ENCODE measurements around the gene MAFG.

The MAFG gene

GRCh38 chr17:81967244-81967532 is 39.7 kb upstream of the MAFG start:
- TF ChIP-seq, protein P1, sequence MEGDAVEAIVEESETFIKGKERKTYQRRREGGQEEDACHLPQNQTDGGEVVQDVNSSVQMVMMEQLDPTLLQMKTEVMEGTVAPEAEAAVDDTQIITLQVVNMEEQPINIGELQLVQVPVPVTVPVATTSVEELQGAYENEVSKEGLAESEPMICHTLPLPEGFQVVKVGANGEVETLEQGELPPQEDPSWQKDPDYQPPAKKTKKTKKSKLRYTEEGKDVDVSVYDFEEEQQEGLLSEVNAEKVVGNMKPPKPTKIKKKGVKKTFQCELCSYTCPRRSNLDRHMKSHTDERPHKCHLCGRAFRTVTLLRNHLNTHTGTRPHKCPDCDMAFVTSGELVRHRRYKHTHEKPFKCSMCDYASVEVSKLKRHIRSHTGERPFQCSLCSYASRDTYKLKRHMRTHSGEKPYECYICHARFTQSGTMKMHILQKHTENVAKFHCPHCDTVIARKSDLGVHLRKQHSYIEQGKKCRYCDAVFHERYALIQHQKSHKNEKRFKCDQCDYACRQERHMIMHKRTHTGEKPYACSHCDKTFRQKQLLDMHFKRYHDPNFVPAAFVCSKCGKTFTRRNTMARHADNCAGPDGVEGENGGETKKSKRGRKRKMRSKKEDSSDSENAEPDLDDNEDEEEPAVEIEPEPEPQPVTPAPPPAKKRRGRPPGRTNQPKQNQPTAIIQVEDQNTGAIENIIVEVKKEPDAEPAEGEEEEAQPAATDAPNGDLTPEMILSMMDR (conservative IDR thresholded peaks at IDR 0.05) = no peak
- H3K27ac ChIP-seq = no peak overlapping the region

GRCh38 chr17:81966343-81967243 is 39.1 kb upstream of the MAFG start:
- TF ChIP-seq, protein P1 (conservative IDR thresholded peaks at IDR 0.05) = no peak
- no peak overlapping the region for H3K27ac ChIP-seq

GRCh38 chr17:81964081-81964849 is 36.7 kb upstream of the MAFG start:
- TF ChIP-seq, protein P1 (conservative IDR thresholded peaks at IDR 0.05) = no peak
- H3K27ac ChIP-seq = no peak overlapping the region

DNA sequence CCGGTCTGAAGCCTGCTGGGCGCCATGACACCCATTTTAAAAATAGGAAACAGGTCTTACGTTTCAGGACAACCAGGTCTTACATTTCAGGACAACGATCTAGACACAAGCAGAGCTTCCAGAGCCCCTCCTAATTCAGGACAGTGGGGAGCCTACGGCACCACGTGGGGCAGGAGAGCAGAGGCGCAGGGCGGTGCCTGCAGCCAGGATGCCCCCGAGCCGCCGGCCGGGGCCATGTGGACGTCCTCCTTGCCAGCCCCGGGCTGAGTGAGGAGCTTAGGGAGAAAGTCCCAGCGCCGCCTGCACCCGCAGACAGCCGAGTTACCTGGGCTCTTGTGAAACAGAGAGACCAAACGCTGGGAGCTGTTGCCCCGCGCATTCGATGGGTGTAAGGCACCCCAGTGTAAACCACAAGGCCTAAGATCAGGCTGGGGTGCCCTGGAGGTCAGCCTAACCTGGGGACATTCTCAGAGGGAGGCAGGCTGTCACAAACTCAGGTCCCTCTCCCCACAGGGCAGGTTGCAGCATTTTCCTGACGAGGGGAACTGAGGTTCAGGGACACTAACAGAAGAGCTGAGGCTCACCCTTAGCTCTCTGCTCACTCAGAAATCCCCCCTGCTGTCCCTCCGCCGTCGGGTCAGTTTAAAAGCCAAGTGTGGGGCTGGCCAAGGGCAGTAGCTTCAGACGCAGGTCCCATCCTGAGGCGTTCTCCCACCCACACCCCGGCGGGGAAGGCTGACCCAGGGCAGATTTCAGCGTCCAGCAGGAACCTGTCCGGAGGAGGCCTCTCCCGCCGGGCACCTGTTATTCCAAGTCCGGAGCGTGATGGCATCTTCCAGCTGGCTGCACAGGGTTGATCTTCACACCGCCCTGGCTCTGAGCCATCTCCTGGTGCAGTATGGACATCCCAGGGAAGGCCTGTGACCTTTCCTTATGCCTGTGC is 35.2 kb upstream of the MAFG start:
- no peak overlapping the region for H3K27ac ChIP-seq
- TF ChIP-seq, protein P1 (conservative IDR thresholded peaks at IDR 0.05) = no peak

DNA sequence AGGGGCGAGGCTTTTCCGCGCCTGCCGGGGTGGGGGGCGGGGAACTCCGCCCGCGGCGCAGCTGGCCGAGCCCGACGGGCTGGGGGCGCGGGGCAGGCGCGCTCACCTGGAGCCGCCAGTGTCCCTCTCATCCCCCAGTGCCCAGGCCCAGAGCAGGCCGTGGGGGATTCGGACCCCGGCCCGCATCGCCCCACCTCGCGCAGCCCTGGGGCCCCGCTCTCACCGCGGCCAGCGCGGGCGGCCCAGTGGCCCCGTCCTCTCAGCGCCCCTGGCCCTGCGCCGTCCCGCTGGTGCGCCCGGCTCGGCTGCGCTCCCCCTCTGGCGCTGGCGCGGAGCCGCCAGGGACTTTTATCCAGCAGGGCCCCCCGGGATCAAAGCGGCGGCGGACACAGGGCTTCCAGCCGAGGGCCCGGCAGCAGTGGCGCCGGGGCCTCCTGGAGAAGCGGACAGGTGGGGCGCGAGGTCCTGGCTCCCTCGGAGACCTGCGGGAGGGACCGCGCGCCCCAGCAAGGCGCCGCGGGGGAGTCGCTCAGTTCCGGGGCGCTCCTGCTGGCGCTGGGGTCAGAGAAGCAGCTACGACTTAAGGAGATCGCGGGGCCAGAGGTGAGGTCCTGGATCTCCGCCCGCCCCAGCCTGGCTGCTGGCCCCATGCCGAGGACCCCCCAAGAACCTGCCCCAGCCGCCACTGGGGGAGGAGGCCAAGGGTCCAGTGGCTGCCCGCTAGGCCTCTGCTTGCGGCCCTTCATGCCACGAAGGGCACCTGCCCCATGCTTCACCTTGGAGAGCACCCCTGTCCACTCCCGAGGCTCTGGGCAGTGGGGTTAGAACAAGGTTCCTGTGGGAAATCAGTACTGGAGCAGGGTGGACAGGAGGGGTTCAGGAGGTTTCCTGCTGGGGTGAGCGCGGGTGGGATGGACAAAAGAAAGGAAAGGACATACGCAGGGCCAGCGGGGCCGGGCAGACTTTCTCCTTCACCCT is 34.3 kb upstream of the MAFG start:
- TF ChIP-seq, protein P1 (conservative IDR thresholded peaks at IDR 0.05) = peak; percentile 36
- no peak overlapping the region; the same call in 1 of the 2 replicates for H3K27ac ChIP-seq

- TF ChIP-seq, protein P1 (conservative IDR thresholded peaks at IDR 0.05) = peak; percentile 73
- peak within 1 kb of the TSS; percentile 33; the same call in 1 of the 2 replicates for H3K27ac ChIP-seq
Measured at GRCh38 chr17:81961087-81961511, 33.6 kb upstream of the MAFG start, which contains the start of gene NOTUM. Gene NOTUM, minus strand, starts transcription at chr17:81961187. Its CDS starts 278 bp downstream, at chr17:81960909.

Measured in VCaP (cell line).